Stimulated activated naive CD8-positive, alpha-beta T cell treated with anti-CD3 and anti-CD28 coated beads, Interleukin-15, Interleukin-2, amounts not matched to agents 100 ng/mL and 50 ng/mL, for 24 hours (primary cell): ENCODE data around the gene SLC35A1.
A peak's percentile ranks its signal among the peaks of the same experiment; 100 is the strongest.

Experiments used
- H3K27ac Mint-ChIP-seq: one replicate; pipeline ENCODE4 v1.8.0; 2021; ENCODE audit warnings: mild to moderate bottlenecking, mixed read lengths
- H3K27me3 Mint-ChIP-seq: one replicate; pipeline ENCODE4 v1.8.0; 2021; ENCODE audit warnings: mixed read lengths
- H3K36me3 Mint-ChIP-seq: one replicate; pipeline ENCODE4 v1.8.0; 2021; ENCODE audit warnings: low read depth, mixed read lengths
- H3K4me1 Mint-ChIP-seq: one replicate; pipeline ENCODE4 v1.8.0; 2021; ENCODE audit warnings: low read depth, mixed read lengths
- H3K4me3 Mint-ChIP-seq: one replicate; pipeline ENCODE4 v1.8.0; 2021; ENCODE audit warnings: mild to moderate bottlenecking, mixed read lengths
- H3K9me3 Mint-ChIP-seq: one replicate; pipeline ENCODE4 v1.8.0; 2021; ENCODE audit warnings: mixed read lengths

SLC35A1 gene

GRCh38 chr6:87543696-87544473, 71.1 kb downstream of the SLC35A1 start:
- H3K36me3 Mint-ChIP-seq: peaks cover 77% of the 10 kb centered on the region
- no peaks in the 10 kb centered on the region for H3K27me3 Mint-ChIP-seq
- peak overlapping the region; percentile 40 for H3K27ac Mint-ChIP-seq
- H3K4me3 Mint-ChIP-seq: no peak overlapping the region
- H3K9me3 Mint-ChIP-seq: peaks cover 10% of the 10 kb centered on the region
- H3K4me1 Mint-ChIP-seq: no peaks in the 10 kb centered on the region

GRCh38 chr6:87544474-87544735, 71.6 kb downstream of the SLC35A1 start:
- H3K27me3 Mint-ChIP-seq: no peaks in the 10 kb centered on the region
- peaks cover 76% of the 10 kb centered on the region for H3K36me3 Mint-ChIP-seq
- no peak overlapping the region for H3K4me3 Mint-ChIP-seq

DNA sequence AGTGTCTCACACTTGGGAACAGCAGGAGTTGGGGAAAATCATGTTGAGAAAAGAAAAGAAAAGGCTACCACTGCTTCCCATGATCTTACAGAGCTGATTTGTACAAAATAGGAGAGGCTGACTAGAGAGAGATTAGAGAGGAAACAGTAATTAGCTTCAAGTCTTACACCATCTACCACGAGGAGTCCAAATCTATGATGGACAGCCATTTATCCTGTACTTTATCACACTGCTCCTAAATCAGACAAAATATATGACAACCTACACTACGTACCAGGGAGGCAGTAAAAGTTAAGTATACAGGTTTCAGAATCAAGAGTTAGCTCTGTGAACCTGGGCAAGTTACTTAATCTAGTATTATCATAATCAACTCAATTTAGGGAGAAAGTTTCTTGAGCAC, 79.0 kb downstream of the SLC35A1 start:
- H3K4me3 Mint-ChIP-seq: no peak overlapping the region
- H3K4me1 Mint-ChIP-seq: no peaks in the 10 kb centered on the region

More at GRCh38 chr6:87544474-87544735, 71.6 kb downstream of the SLC35A1 start:
- Mint-ChIP-seq H3K4me1 (no peaks in the 10 kb centered on the region), H3K27ac (peak overlapping the region; percentile 40), H3K9me3 (peaks cover 7% of the 10 kb centered on the region)

GRCh38 chr6:87553159-87553765, 80.5 kb downstream of the SLC35A1 start:
- Mint-ChIP-seq H3K27ac (no peak overlapping the region), H3K4me3 (no peak overlapping the region), H3K9me3 (no peaks in the 10 kb centered on the region), H3K4me1 (no peaks in the 10 kb centered on the region), H3K36me3 (peaks cover 72% of the 10 kb centered on the region), H3K27me3 (no peaks in the 10 kb centered on the region)

More for the DNA sequence above, 79.0 kb downstream of the SLC35A1 start:
- Mint-ChIP-seq H3K36me3 (peaks cover 65% of the 10 kb centered on the region), H3K27ac (no peak overlapping the region), H3K9me3 (no peaks in the 10 kb centered on the region), H3K27me3 (no peaks in the 10 kb centered on the region)

DNA sequence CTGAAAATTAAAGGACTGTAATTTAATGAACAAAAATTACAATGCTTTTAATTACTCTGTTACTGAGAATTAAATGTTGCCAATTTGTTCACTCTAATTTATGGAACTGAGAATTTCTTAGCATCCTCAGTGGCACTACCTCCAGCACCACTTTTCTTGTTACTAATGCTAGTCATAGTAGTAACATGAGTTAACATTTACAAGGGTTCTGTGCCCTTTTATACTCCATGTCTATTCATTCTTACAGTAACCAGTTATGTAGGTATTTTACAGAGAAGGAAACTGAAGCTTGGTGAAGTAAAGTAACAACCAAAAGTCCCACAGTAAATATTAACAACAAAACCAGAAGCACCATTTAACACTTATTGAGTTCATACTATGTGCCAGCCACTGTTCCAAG, 82.7 kb downstream of the SLC35A1 start:
- H3K36me3 Mint-ChIP-seq: peaks cover 58% of the 10 kb centered on the region
- H3K9me3 Mint-ChIP-seq: no peaks in the 10 kb centered on the region
- H3K4me1 Mint-ChIP-seq: no peaks in the 10 kb centered on the region
- H3K27me3 Mint-ChIP-seq: no peaks in the 10 kb centered on the region
- no peak overlapping the region for H3K4me3 Mint-ChIP-seq
- H3K27ac Mint-ChIP-seq: no peak overlapping the region

DNA sequence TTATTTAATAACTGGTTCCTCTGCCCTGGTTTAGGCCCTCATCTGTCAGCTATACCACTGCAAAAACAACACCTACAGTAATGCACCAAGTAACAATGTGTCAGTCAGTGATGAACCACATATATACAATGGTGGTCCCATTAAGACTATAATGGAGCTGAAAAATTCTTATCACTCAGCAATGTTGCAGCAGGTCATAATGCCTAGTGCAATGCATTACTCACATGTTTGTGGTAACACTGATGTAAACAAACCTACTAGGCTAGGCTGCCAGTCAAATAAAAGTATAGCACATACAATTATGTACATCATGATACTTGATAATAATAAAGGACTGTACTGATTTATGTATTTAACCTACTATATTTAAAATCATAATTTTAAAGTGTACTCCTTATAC, 85.7 kb downstream of the SLC35A1 start:
- Mint-ChIP-seq H3K9me3 (no peaks in the 10 kb centered on the region), H3K4me1 (no peaks in the 10 kb centered on the region), H3K27me3 (no peaks in the 10 kb centered on the region), H3K36me3 (peaks cover 59% of the 10 kb centered on the region), H3K4me3 (no peak overlapping the region), H3K27ac (no peak overlapping the region)

DNA sequence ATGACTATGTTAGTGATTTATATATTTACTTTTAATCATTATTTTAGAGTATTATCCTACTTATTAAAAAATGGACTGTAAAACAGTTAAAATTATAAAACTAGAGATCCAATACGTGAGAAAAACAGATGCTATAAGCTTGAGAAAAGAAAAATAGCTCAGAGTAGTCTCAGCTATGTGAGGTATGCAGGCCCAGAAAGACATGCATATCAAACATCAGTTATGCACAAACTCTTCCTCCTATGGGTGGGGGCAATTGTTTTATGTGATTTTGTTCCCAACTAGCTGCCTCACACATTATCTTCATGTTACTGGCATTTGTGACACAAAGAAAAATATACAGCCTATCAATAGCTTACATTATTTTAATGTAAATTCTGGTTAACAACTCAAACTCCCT, 88.2 kb downstream of the SLC35A1 start:
- Mint-ChIP-seq H3K36me3 (peaks cover 50% of the 10 kb centered on the region), H3K4me1 (no peaks in the 10 kb centered on the region), H3K4me3 (no peak overlapping the region), H3K9me3 (no peaks in the 10 kb centered on the region), H3K27ac (no peak overlapping the region), H3K27me3 (no peaks in the 10 kb centered on the region)
